K562 (cell line): ENCODE data around the gene MYO1D. TPM values are rescaled to one million over a fixed set of nuclear protein-coding genes. Genes with fewer than 3 reads are reported as not detected.

Source experiments
- AFF1 ChIP-seq, 2 experiments: fragments of 450-650 bp; IDR thresholded peaks; 2 replicates each; pipeline ENCODE4 v1.6.1; 2018; ENCODE audit warnings: mild to moderate bottlenecking in 2 of 2, low read depth in 1 of 2; ENCODE audit not compliant: partially characterized antibody in 2 of 2
- CEBPB ChIP-seq: fragments of 450-650 bp; IDR thresholded peaks from 2 replicates; pipeline ENCODE4 v1.6.1; 2016; ENCODE audit warnings: missing genetic modification characterization, missing compliant biosample characterization
- CEBPG ChIP-seq, 3 experiments: fragments of 200-800 bp in 1 of 3; sonication (Bioruptor generic) in 1 of 3; sonication (generic) in 1 of 3; formaldehyde crosslinking in 1 of 3; IDR thresholded peaks in 2 of 3; conservative IDR thresholded peaks in 1 of 3; 2 replicates each; pipeline versions ENCODE4 v1.6.1 to v1.8.0; 2016 to 2022; ENCODE audit warnings: missing compliant biosample characterization in 2 of 3, missing genetic modification characterization in 2 of 3, mild to moderate bottlenecking in 1 of 3, missing genetic modification reagents in 1 of 3
- MEIS2 ChIP-seq: fragments of 450-650 bp; IDR thresholded peaks from 2 replicates; pipeline ENCODE4 v1.6.1; 2014; ENCODE audit warnings: mild to moderate bottlenecking; ENCODE audit not compliant: partially characterized antibody
- RAD21 ChIP-seq, 2 experiments: fragments of 250-450 bp in 1 of 2; fragments of 450-650 bp in 1 of 2; sonication (Bioruptor Pico) in 1 of 2; formaldehyde crosslinking in 1 of 2; IDR thresholded peaks in 1 of 2; conservative IDR thresholded peaks in 1 of 2; 2 replicates each; pipeline versions ENCODE4 v1.4.0 to v1.8.0; 2020 to 2022; ENCODE audit warnings: mild to moderate bottlenecking in 2 of 2, moderate library complexity in 1 of 2
- ZFPM2 ChIP-seq: fragments of 250-450 bp; sonication (Bioruptor Pico); IDR thresholded peaks from 2 replicates; pipeline ENCODE4 v1.5.1; 2022; ENCODE audit warnings: mild to moderate bottlenecking
- polyA plus RNA-seq, 8 experiments: library from polyadenylated mRNA; depleted of rRNA in 4 of 8; stranded (reverse) in 5 of 8; unstranded in 3 of 8; fragments of >200 nt; fragmentation: Nextera tagmentation in 2 of 8; fragmentation: Illumina TruSeq in 1 of 8; extraction: Ambion mirVana in 2 of 8; extraction: Trizol in 1 of 8; gene quantifications; 2 replicates each; pipeline versions ENCODE4 v1.2.1 to v1.2.3, GENCODE V29; 2011 to 2014; ENCODE audit warnings: inconsistent platforms in 1 of 8, missing spikeins in 1 of 8
- total RNA-seq, 7 experiments: library from RNA; depleted of rRNA in 6 of 7; stranded (reverse); fragments of >200 nt in 6 of 7; fragmentation: Illumina TruSeq in 2 of 7; extraction: Trizol in 2 of 7; gene quantifications; 2 replicates each; pipeline versions ENCODE4 v1.2.1 to v1.2.3, GENCODE V29; 2011 to 2021; ENCODE audit warnings: low replicate concordance in 1 of 7

The MYO1D gene
- total and polyA plus RNA-seq, 9 of the 15 experiments (the other 6 are each of a cell fraction or from before 2014, with no cell fraction given) = 2.1 to 71.2 (median 45.4) TPM

GRCh38 chr17:32786169-32786568, 90.8 kb downstream of the MYO1D start (continued):
- TF ChIP-seq AFF1 (IDR thresholded peaks at IDR 0.05; ENCODE audit: low read depth in 1 of 2, partially characterized antibody in 2 of 2) (no peak), RAD21 (CRISPR knock-in tag; conservative IDR thresholded peaks at IDR 0.05 in 1 of 2, IDR thresholded peaks at IDR 0.05 in 1 of 2) (peak in 1 of 2 experiments; percentile 13; a peak in 1 of 4 replicates), ZFPM2 (CRISPR knock-in tag) (no peak), CEBPB (tag) (peak; percentile 64), CEBPG (CRISPR knock-in tag; IDR thresholded peaks at IDR 0.05) (no peak), CEBPG (tag; conservative IDR thresholded peaks at IDR 0.05 in 1 of 2, IDR thresholded peaks at IDR 0.05 in 1 of 2) (peak in 1 of 2 experiments; percentile 59; a peak in 2 of 4 replicates), MEIS2 (peak; percentile 49)
